CD4-positive, alpha-beta T cell treated with Interleukin-17A for 1 hour (primary cell): ENCODE measurements around the gene KCNG2.

ENCODE experiments used
- DNase-seq: peaks from one replicate; pipeline ENCODE4 v3.0.0-alpha.2; 2020

KCNG2 gene

GRCh38 chr18:79800371-79801180, 2.8 kb downstream of the KCNG2 start:
- no peak for DNase-seq

- DNase-seq: no peak
Measured at GRCh38 chr18:79801217-79801616, 3.5 kb downstream of the KCNG2 start.

GRCh38 chr18:79801641-79802040, 3.9 kb downstream of the KCNG2 start:
- DNase-seq: no peak

- no peak for DNase-seq
Measured at GRCh38 chr18:79802298-79802697, 4.6 kb downstream of the KCNG2 start.

GRCh38 chr18:79803611-79804051, 5.9 kb downstream of the KCNG2 start:
- no peak for DNase-seq

GRCh38 chr18:79804130-79804787, 6.5 kb downstream of the KCNG2 start:
- no peak for DNase-seq

- DNase-seq: no peak
Measured at GRCh38 chr18:79805211-79805887, 7.6 kb downstream of the KCNG2 start.

- DNase-seq: no peak
Measured at GRCh38 chr18:79805926-79806487, 8.3 kb downstream of the KCNG2 start.

GRCh38 chr18:79806976-79807841, 9.5 kb downstream of the KCNG2 start:
- DNase-seq: no peak

- DNase-seq: no peak
Measured at GRCh38 chr18:79809482-79810192, 11.9 kb downstream of the KCNG2 start.

GRCh38 chr18:79812052-79812451, 14.3 kb downstream of the KCNG2 start:
- DNase-seq: no peak

- DNase-seq: no peak
Measured at GRCh38 chr18:79814373-79814772, 16.6 kb downstream of the KCNG2 start.

- DNase-seq: no peak
Measured at GRCh38 chr18:79815657-79816056, 17.9 kb downstream of the KCNG2 start.

GRCh38 chr18:79816092-79816491, 18.4 kb downstream of the KCNG2 start:
- no peak for DNase-seq

- no peak for DNase-seq
Measured at GRCh38 chr18:79816981-79817606, 19.4 kb downstream of the KCNG2 start.

- no peak for DNase-seq
Measured at GRCh38 chr18:79817607-79817998, 19.9 kb downstream of the KCNG2 start.

GRCh38 chr18:79818036-79818435, 20.3 kb downstream of the KCNG2 start:
- no peak for DNase-seq

GRCh38 chr18:79818631-79819030, 20.9 kb downstream of the KCNG2 start:
- DNase-seq: no peak

- DNase-seq: no peak
Measured at GRCh38 chr18:79819064-79819967, 21.6 kb downstream of the KCNG2 start.

GRCh38 chr18:79819968-79820351, 22.2 kb downstream of the KCNG2 start:
- DNase-seq: peak; percentile 29
